A673 (cell line): Measurements from ENCODE around the gene ALDH1A3. TPM values are rescaled to one million over a fixed set of nuclear protein-coding genes. Genes with fewer than 3 reads are reported as not detected.

ENCODE experiments used
- BruUV-seq: library from RNA; stranded (reverse); fragments of 400-500 nt; replicated peaks from 2 replicates; lab custom pipeline; 2021; lab: Mats Ljungman, UMichigan
- CTCF ChIA-PET: fragments of 300-600 bp; sonication (Branson Sonifier 250); formaldehyde crosslinking; loops from one replicate; lab custom pipeline; 2022; ENCODE audit warnings: antibody characterized with exemption; lab: Charles Lee
- POLR2A ChIA-PET: fragments of 300-600 bp; sonication (Branson Sonifier 250); formaldehyde crosslinking; loops from one replicate; lab custom pipeline; 2022; ENCODE audit warnings: antibody characterized with exemption; ENCODE audit not compliant: low non-redundant PET; lab: Charles Lee
- DNase-seq: peaks from one replicate; pipeline ENCODE4 v3.0.0-alpha.2; 2015; ENCODE audit warnings: low spot score
- H3K27ac ChIP-seq: fragments of 200-600 bp; sonication (generic); 2 replicates; pipeline ENCODE4 v1.5.1; 2016; ENCODE audit warnings: mixed run types, low read depth, mild to moderate bottlenecking, mixed read lengths, antibody characterized with exemption, low read length; ENCODE audit not compliant: poor library complexity, severe bottlenecking
- H3K27me3 ChIP-seq: fragments of 200-600 bp; sonication (generic); replicated peaks from 2 replicates; pipeline ENCODE4 v1.6.1; 2017; ENCODE audit warnings: mixed run types, low read depth, mild to moderate bottlenecking, mixed read lengths, antibody characterized with exemption, low read length; ENCODE audit not compliant: insufficient read depth, poor library complexity
- H3K36me3 ChIP-seq: fragments of 200-600 bp; sonication (generic); 2 replicates; pipeline ENCODE4 v1.6.1; 2016; ENCODE audit warnings: mixed run types, mild to moderate bottlenecking, mixed read lengths, antibody characterized with exemption, low read length; ENCODE audit not compliant: insufficient read depth, poor library complexity, severe bottlenecking
- H3K4me1 ChIP-seq: fragments of 200-600 bp; sonication (generic); 2 replicates; pipeline ENCODE4 v1.6.1; 2017; ENCODE audit warnings: mixed run types, mild to moderate bottlenecking, mixed read lengths, antibody characterized with exemption, low read length; ENCODE audit not compliant: insufficient read depth, poor library complexity, severe bottlenecking
- H3K4me3 ChIP-seq: fragments of 200-600 bp; sonication (generic); 2 replicates; pipeline ENCODE4 v1.5.1; 2016; ENCODE audit warnings: low read depth, mixed run types, mild to moderate bottlenecking, mixed read lengths, low read length; ENCODE audit not compliant: poor library complexity, severe bottlenecking
- H3K9me3 ChIP-seq: fragments of 200-600 bp; sonication (generic); 2 replicates; pipeline ENCODE4 v1.6.1; 2016; ENCODE audit warnings: mixed run types, low read depth, mild to moderate bottlenecking, mixed read lengths, antibody characterized with exemption, low read length; ENCODE audit not compliant: poor library complexity, severe bottlenecking
- EZH2 ChIP-seq: fragments of 200-600 bp; sonication (generic); IDR thresholded peaks from 2 replicates; pipeline ENCODE4 v1.6.1; 2017; ENCODE audit warnings: borderline replicate concordance, low read depth, mild to moderate bottlenecking, mixed read lengths, antibody characterized with exemption, low read length; ENCODE audit not compliant: poor library complexity, severe bottlenecking
- intact Hi-C: fragments of 100-400 bp; cut with micrococcal nuclease; formaldehyde crosslinking; loops from one replicate; pipeline ENCODE4 v1.10.0; 2022; ENCODE audit not compliant: unreplicated experiment
- total RNA-seq: library from RNA; stranded (reverse); gene quantifications from 2 replicates; pipeline ENCODE4 v1.2.3, GENCODE V29; 2021
- TF ChIP-seq, protein P1 (sequence below): fragments of 300-800, 200-600 bp; sonication (generic); conservative IDR thresholded peaks from 2 replicates; pipeline ENCODE4 v1.5.1; 2017; ENCODE audit warnings: low read depth, mild to moderate bottlenecking, antibody characterized with exemption, low read length, moderate library complexity, mixed read lengths

Gene ALDH1A3
- total RNA-seq, 1 experiment from 2014 or later = 0.19 TPM

DNA sequence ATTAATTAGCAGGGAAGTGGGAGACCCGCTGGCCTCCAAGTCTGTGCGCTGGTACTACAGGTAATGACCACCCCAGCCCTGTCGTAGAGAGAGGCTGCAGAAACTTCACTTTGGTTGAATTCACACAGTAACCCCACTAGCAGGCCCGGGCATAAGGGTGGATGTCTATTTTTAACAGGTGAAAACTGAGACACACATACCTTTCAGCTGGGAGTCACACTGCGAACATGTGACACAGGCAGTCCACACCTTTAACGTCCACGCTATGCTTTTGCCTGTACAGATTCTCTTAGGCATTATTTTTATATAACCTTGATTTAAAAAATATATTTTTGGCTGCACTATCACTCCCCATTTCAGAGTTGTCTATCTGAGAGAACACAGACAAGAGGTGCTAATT lies 43.4 kb downstream of the ALDH1A3 start:
- ChIA-PET CTCF (no interaction called here), POLR2A (interaction anchor here (0.7 kb wide), 1 partner anchor 276 kb away, joined by 3 read pairs; no protein-coding TSS in a partner anchor)
- Histone ChIP-seq H3K4me3 (no peak overlapping the region), H3K27me3 (peaks cover 31% of the 10 kb centered on the region), H3K9me3 (no peaks in the 10 kb centered on the region), H3K36me3 (no peaks in the 10 kb centered on the region), H3K27ac (no peak overlapping the region), H3K4me1 (no peaks in the 10 kb centered on the region)
- BruUV-seq = no TSS peak
- DNase-seq = no peak
- intact Hi-C loops = no loop called here
- TF ChIP-seq EZH2 = no peak
- TF ChIP-seq, protein P1, sequence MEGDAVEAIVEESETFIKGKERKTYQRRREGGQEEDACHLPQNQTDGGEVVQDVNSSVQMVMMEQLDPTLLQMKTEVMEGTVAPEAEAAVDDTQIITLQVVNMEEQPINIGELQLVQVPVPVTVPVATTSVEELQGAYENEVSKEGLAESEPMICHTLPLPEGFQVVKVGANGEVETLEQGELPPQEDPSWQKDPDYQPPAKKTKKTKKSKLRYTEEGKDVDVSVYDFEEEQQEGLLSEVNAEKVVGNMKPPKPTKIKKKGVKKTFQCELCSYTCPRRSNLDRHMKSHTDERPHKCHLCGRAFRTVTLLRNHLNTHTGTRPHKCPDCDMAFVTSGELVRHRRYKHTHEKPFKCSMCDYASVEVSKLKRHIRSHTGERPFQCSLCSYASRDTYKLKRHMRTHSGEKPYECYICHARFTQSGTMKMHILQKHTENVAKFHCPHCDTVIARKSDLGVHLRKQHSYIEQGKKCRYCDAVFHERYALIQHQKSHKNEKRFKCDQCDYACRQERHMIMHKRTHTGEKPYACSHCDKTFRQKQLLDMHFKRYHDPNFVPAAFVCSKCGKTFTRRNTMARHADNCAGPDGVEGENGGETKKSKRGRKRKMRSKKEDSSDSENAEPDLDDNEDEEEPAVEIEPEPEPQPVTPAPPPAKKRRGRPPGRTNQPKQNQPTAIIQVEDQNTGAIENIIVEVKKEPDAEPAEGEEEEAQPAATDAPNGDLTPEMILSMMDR = no peak

DNA sequence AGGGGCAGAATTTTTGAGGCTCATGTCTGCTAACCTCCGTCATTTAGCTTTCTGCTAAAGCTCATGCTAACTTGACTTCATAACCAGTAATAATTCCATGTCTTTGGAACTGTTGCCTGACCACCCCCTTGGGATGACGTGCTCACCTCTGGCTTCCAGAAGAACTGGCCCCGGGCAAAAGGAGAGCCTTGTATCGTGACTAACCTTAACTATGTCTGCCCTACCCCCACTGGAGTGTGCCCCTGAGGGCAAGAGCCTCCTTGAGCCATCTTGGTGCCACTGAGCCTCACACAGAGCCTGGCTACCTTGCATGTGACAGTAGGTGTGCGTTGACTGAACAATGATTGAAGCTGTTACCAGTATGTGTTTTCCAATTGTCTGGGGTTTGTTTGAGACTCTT lies 44.3 kb downstream of the ALDH1A3 start:
- intact Hi-C loops = no loop called here
- ChIA-PET POLR2A (interaction anchor here (0.7 kb wide), 1 partner anchor 276 kb away, joined by 3 read pairs; no protein-coding TSS in a partner anchor), CTCF (no interaction called here)
- Histone ChIP-seq H3K36me3 (no peaks in the 10 kb centered on the region), H3K27ac (no peak overlapping the region), H3K9me3 (no peaks in the 10 kb centered on the region), H3K4me1 (no peaks in the 10 kb centered on the region), H3K4me3 (no peak overlapping the region), H3K27me3 (peaks cover 23% of the 10 kb centered on the region)
- no peak for DNase-seq
- TF ChIP-seq EZH2 = no peak
- TF ChIP-seq, protein P1 = no peak
- no TSS peak for BruUV-seq

DNA sequence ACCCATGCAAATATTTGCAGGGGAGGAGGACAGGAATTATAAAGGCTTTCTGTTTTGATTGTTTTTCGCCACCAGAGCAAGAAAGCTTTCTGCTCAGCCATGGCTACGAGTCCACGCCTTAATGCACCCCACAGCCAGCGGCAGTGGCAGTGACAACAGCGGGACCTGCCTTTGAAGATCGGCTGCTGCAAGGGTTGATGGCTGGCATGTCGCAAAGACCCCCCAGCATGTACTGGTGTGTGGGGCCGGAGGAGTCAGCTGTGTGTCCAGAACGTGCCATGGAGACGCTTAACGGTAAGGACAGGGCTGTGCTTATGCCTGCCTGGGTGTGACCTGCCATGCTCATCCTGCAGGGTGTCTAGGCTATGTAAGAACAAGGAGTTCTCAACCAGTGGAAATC lies 44.8 kb downstream of the ALDH1A3 start:
- intact Hi-C loops = no loop called here
- no peak for TF ChIP-seq EZH2
- TF ChIP-seq, protein P1 = no peak
- no TSS peak for BruUV-seq
- H3K9me3 ChIP-seq = no peaks in the 10 kb centered on the region
- H3K4me1 ChIP-seq = no peaks in the 10 kb centered on the region
- no peaks in the 10 kb centered on the region for H3K36me3 ChIP-seq
- no peak for DNase-seq
- POLR2A ChIA-PET = no interaction called here
- CTCF ChIA-PET = no interaction called here
- H3K27ac ChIP-seq = no peak overlapping the region
- H3K27me3 ChIP-seq = peaks cover 22% of the 10 kb centered on the region
- no peak overlapping the region for H3K4me3 ChIP-seq
